ENCODE data around the gene CELSR1. TPM values are rescaled to one million over a fixed set of nuclear protein-coding genes. Genes with fewer than 3 reads are reported as not detected.

The CELSR1 gene
- total RNA-seq, 1 experiment from 2014 or later, result 22.6 TPM

GRCh38 chr22:46391486-46392136 lies 145.8 kb downstream of the CELSR1 start:
- H3K9ac ChIP-seq (ENCODE audit: extremely low read depth, insufficient read length, low read length), result no peak overlapping the region
- H3K27ac ChIP-seq (ENCODE audit: insufficient read length, low read depth, low read length), result no peak overlapping the region
- H3K9me3 ChIP-seq (ENCODE audit: control insufficient read depth, low read depth, low read length), result no peaks in the 10 kb centered on the region
- no peak overlapping the region for H3T11ph ChIP-seq (ENCODE audit: low read length)
- H3K36me3 Mint-ChIP-seq (ENCODE audit: insufficient read depth in 1 of 3, low read depth in 3 of 3), result peaks cover 0 to 22% (median 10%) of the 10 kb centered on the region in 3 experiments; a peak in 3 of 7 replicates
- H3K23ac ChIP-seq (ENCODE audit: insufficient read length, low read depth, low read length), result no peak overlapping the region
- H3K56ac ChIP-seq (ENCODE audit: insufficient read length, low read depth, low read length), result no peak overlapping the region
- no peak overlapping the region for H4K8ac ChIP-seq (replicated peaks; ENCODE audit: insufficient read length, low read depth, low read length)
- H2BK120ac ChIP-seq (ENCODE audit: low read depth, low read length, poor library complexity, severe bottlenecking), result no peak overlapping the region
- no peak overlapping the region for H2AK5ac ChIP-seq (ENCODE audit: insufficient read length, low read length)
- H3K4me2 ChIP-seq (ENCODE audit: insufficient read depth, insufficient read length, low read length), result no peak overlapping the region
- H3K4ac ChIP-seq (ENCODE audit: low read depth, low read length), result no peak overlapping the region
- no CpG with 5 or more reads among the region's 36 CpGs for WGBS (ENCODE audit: extremely low coverage, insufficient read length, low lambda C conversion rate)
- no peak overlapping the region for H2BK20ac ChIP-seq (ENCODE audit: low read depth, low read length, poor library complexity, severe bottlenecking)
- H3K14ac ChIP-seq (ENCODE audit: insufficient read depth, low read length), result no peak overlapping the region
- H3K27ac Mint-ChIP-seq, result peak overlapping the region; percentile 69 to 86 (median 77); a peak in 5 of 7 replicates
- H4K91ac ChIP-seq (ENCODE audit: insufficient read length, low read depth, low read length), result no peak overlapping the region
- no peaks in the 10 kb centered on the region for H3K79me2 ChIP-seq (ENCODE audit: insufficient read depth, low read length)
- H2AFZ ChIP-seq (ENCODE audit: low read length), result no peak overlapping the region
- no peak overlapping the region for H2BK12ac ChIP-seq (ENCODE audit: insufficient read length, low read depth, low read length)
- no peaks in the 10 kb centered on the region for H3K79me1 ChIP-seq (ENCODE audit: insufficient read depth, low read depth, low read length, poor library complexity, severe bottlenecking)
- H4K5ac ChIP-seq (ENCODE audit: insufficient read length, low read depth, low read length), result no peak overlapping the region
- DNase-seq, result no peak
- no peak overlapping the region for H3K4me3 Mint-ChIP-seq
- H3K27me3 Mint-ChIP-seq (ENCODE audit: low read depth), result no peaks in the 10 kb centered on the region
- no peaks in the 10 kb centered on the region for H3K27me3 ChIP-seq (ENCODE audit: insufficient read depth, low read length)
- TF ChIP-seq CTCF (conservative IDR thresholded peaks at IDR 0.05), result no peak
- no peak overlapping the region for H2BK15ac ChIP-seq (ENCODE audit: low read depth, low read length)
- no peak overlapping the region for H2BK5ac ChIP-seq (ENCODE audit: insufficient read length, low read length)
- H3K4me1 Mint-ChIP-seq, result peaks cover 2 to 6% of the 10 kb centered on the region in 2 experiments; a peak in 3 of 4 replicates
- no peaks in the 10 kb centered on the region for H3K23me2 ChIP-seq (ENCODE audit: insufficient read length, low read depth, low read length, poor library complexity, severe bottlenecking)
- no peaks in the 10 kb centered on the region for H4K20me1 ChIP-seq (ENCODE audit: control insufficient read depth, insufficient read depth, insufficient read length)
- no peaks in the 10 kb centered on the region for H3K9me3 Mint-ChIP-seq
- H3K18ac ChIP-seq (ENCODE audit: insufficient read length, low read depth, low read length), result no peak overlapping the region
- no peaks in the 10 kb centered on the region for H3K4me1 ChIP-seq (ENCODE audit: insufficient read depth, low read length)

All from H9 (cell line).